Measurements from ENCODE around the gene IGF1.
"Not testable (repeated sequence)": the region's sequence is repeated elsewhere in the genome, so short reads cannot be mapped to it uniquely, and the experiment has no call there.

GRCh38 chr12:102447426-102447825 lies 32.9 kb downstream of the IGF1 start:
- not testable (repeated sequence) for TF ChIP-seq POLR2A, CTCF (IDR thresholded peaks at IDR 0.05)
